ENCODE data around the gene TMEM245.

- TF ChIP-seq CTCF (conservative IDR thresholded peaks at IDR 0.05) (no peak), EZH2 (IDR thresholded peaks at IDR 0.05; ENCODE audit: low read depth) (no peak)
These were observed 20.8 kb downstream of the TMEM245 start for GRCh38 chr9:109098960-109099308.

All from PC-9 (cell line).